ENCODE measurements around the gene ACTL8. TPM values are rescaled to one million over a fixed set of nuclear protein-coding genes. Genes with fewer than 3 reads are reported as not detected.

The ACTL8 gene
- total RNA-seq, 2 experiments from 2014 or later = not detected

GRCh38 chr1:17739050-17739449 lies 16.1 kb upstream of the ACTL8 start:
- TF ChIP-seq, protein P1, sequence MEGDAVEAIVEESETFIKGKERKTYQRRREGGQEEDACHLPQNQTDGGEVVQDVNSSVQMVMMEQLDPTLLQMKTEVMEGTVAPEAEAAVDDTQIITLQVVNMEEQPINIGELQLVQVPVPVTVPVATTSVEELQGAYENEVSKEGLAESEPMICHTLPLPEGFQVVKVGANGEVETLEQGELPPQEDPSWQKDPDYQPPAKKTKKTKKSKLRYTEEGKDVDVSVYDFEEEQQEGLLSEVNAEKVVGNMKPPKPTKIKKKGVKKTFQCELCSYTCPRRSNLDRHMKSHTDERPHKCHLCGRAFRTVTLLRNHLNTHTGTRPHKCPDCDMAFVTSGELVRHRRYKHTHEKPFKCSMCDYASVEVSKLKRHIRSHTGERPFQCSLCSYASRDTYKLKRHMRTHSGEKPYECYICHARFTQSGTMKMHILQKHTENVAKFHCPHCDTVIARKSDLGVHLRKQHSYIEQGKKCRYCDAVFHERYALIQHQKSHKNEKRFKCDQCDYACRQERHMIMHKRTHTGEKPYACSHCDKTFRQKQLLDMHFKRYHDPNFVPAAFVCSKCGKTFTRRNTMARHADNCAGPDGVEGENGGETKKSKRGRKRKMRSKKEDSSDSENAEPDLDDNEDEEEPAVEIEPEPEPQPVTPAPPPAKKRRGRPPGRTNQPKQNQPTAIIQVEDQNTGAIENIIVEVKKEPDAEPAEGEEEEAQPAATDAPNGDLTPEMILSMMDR (IDR thresholded peaks at IDR 0.05) = no peak

DNA sequence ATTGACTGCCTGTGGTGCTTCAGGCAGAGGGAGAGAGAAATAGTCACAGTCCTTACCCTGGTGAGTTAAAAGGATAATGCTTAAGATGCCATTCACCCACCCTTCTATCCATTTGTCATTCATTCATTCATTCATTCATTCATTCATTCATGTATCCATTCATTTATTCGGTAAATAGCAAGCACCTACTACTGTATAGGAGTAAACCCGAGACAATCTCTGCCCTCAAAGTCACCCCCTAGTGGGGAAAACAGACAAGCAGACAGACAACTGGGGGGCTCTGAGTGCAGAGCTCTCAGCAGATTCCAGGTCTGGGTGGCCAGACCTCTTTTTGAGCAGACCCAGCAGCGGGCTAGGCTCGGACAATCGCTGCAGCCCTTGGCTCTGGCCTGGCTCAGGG lies 14.1 kb upstream of the ACTL8 start:
- no peak for ATAC-seq (ENCODE audit: poor library complexity)
- Mint-ChIP-seq H3K4me1 (ENCODE audit: low read depth) (no peaks in the 10 kb centered on the region), H3K9me3 (no peaks in the 10 kb centered on the region), H3K27me3 (peaks cover 28% of the 10 kb centered on the region), H3K27ac (no peak overlapping the region), H3K4me3 (no peak overlapping the region), H3K36me3 (ENCODE audit: low read depth) (no peaks in the 10 kb centered on the region)
- Histone ChIP-seq H3K4me1 (ENCODE audit: insufficient read depth, low read length) (no peaks in the 10 kb centered on the region), H3K27me3 (ENCODE audit: control insufficient read depth in 1 of 2, insufficient read depth in 2 of 2, low read length in 2 of 2) (peaks cover 2 to 8% of the 10 kb centered on the region in 2 experiments), H3K4me3 (ENCODE audit: low read length) (no peak overlapping the region), H3K36me3 (ENCODE audit: insufficient read depth, low read length) (no peaks in the 10 kb centered on the region), H3K27ac (ENCODE audit: low read depth in 1 of 2, low read length in 2 of 2) (no peak overlapping the region), H3K9me3 (ENCODE audit: control insufficient read depth in 1 of 2, insufficient read depth in 1 of 2, low read length in 2 of 2) (peaks cover 0 to 6% of the 10 kb centered on the region in 2 experiments)
- intact Hi-C loops (cut with DNase I, micrococcal nuclease) = no loop called here
- DNase-seq = no peak
- ChIA-PET CTCF (no interaction called here), POLR2A (no interaction called here)
- TF ChIP-seq, protein P1 (IDR thresholded peaks at IDR 0.05) = no peak

More at GRCh38 chr1:17739050-17739449, 16.1 kb upstream of the ACTL8 start:
- H3K27me3 ChIP-seq (ENCODE audit: control insufficient read depth in 1 of 2, insufficient read depth in 2 of 2, low read length in 2 of 2) = peaks cover 2 to 3% of the 10 kb centered on the region in 2 experiments
- no peak for DNase-seq
- H3K36me3 ChIP-seq (ENCODE audit: insufficient read depth, low read length) = no peaks in the 10 kb centered on the region
- H3K9me3 ChIP-seq (ENCODE audit: control insufficient read depth in 1 of 2, insufficient read depth in 1 of 2, low read length in 2 of 2) = peaks cover 0 to 6% of the 10 kb centered on the region in 2 experiments
- no peak for ATAC-seq (ENCODE audit: poor library complexity)
- H3K9me3 Mint-ChIP-seq = no peaks in the 10 kb centered on the region
- H3K27me3 Mint-ChIP-seq = peaks cover 21% of the 10 kb centered on the region
- no peak overlapping the region for H3K4me3 Mint-ChIP-seq
- H3K27ac ChIP-seq (ENCODE audit: low read depth in 1 of 2, low read length in 2 of 2) = no peak overlapping the region
- ChIA-PET POLR2A (no interaction called here), CTCF (no interaction called here)
- intact Hi-C loops (cut with DNase I, micrococcal nuclease) = no loop called here
- no peaks in the 10 kb centered on the region for H3K36me3 Mint-ChIP-seq (ENCODE audit: low read depth)
- H3K4me3 ChIP-seq (ENCODE audit: low read length) = no peak overlapping the region
- H3K27ac Mint-ChIP-seq = no peak overlapping the region
- no peaks in the 10 kb centered on the region for H3K4me1 Mint-ChIP-seq (ENCODE audit: low read depth)
- H3K4me1 ChIP-seq (ENCODE audit: insufficient read depth, low read length) = no peaks in the 10 kb centered on the region

- no peak for ATAC-seq (ENCODE audit: poor library complexity)
- POLR2A ChIA-PET = no interaction called here
Measured at GRCh38 chr1:17742583-17742982, 12.6 kb upstream of the ACTL8 start.

More at GRCh38 chr1:17742583-17742982, 12.6 kb upstream of the ACTL8 start:
- CTCF ChIA-PET = no interaction called here
- no peaks in the 10 kb centered on the region for H3K4me1 Mint-ChIP-seq (ENCODE audit: low read depth)
- H3K4me3 ChIP-seq (ENCODE audit: low read length) = no peak overlapping the region
- no peaks in the 10 kb centered on the region for H3K9me3 Mint-ChIP-seq
- H3K27me3 Mint-ChIP-seq = peaks cover 30% of the 10 kb centered on the region
- no peaks in the 10 kb centered on the region for H3K4me1 ChIP-seq (ENCODE audit: insufficient read depth, low read length)
- H3K4me3 Mint-ChIP-seq = no peak overlapping the region
- H3K27me3 ChIP-seq (ENCODE audit: control insufficient read depth in 1 of 2, insufficient read depth in 2 of 2, low read length in 2 of 2) = peaks cover 6 to 8% of the 10 kb centered on the region in 2 experiments
- TF ChIP-seq, protein P1 (IDR thresholded peaks at IDR 0.05) = no peak
- no peak overlapping the region for H3K27ac Mint-ChIP-seq
- H3K27ac ChIP-seq (ENCODE audit: low read depth in 1 of 2, low read length in 2 of 2) = no peak overlapping the region
- no peaks in the 10 kb centered on the region for H3K36me3 ChIP-seq (ENCODE audit: insufficient read depth, low read length)
- peaks cover 0 to 6% of the 10 kb centered on the region in 2 experiments for H3K9me3 ChIP-seq (ENCODE audit: control insufficient read depth in 1 of 2, insufficient read depth in 1 of 2, low read length in 2 of 2)
- DNase-seq = no peak
- H3K36me3 Mint-ChIP-seq (ENCODE audit: low read depth) = no peaks in the 10 kb centered on the region
- intact Hi-C loops (cut with DNase I, micrococcal nuclease) = no loop called here
